Suprapubic skin (tissue), 4 donors: ENCODE results near the gene DNAJC1. TPM values are rescaled to one million over a fixed set of nuclear protein-coding genes. Genes with fewer than 3 reads are reported as not detected.

Experiments
- DNase-seq, 2 donors: peaks; one replicate each; pipeline ENCODE4 v3.0.0-alpha.2; 2019; ENCODE audit warnings: low spot score in 2 of 2
- H3K27ac ChIP-seq: fragments of 200-600 bp; sonication (generic); one replicate; pipeline ENCODE4 v1.5.1; 2019
- H3K27me3 ChIP-seq: fragments of 200-600 bp; sonication (generic); one replicate; pipeline ENCODE4 v1.5.1; 2019
- H3K36me3 ChIP-seq: fragments of 200-600 bp; sonication (generic); one replicate; pipeline ENCODE4 v1.5.1; 2019
- H3K4me1 ChIP-seq: fragments of 200-600 bp; sonication (generic); one replicate; pipeline ENCODE4 v1.5.1; 2019
- H3K4me3 ChIP-seq: fragments of 200-600 bp; sonication (generic); one replicate; pipeline ENCODE4 v1.5.1; 2019; ENCODE audit warnings: mild to moderate bottlenecking
- H3K9me3 ChIP-seq: fragments of 200-600 bp; sonication (generic); one replicate; pipeline ENCODE4 v1.5.1; 2019
- CTCF ChIP-seq, 2 donors: fragments of 200-600 bp in 1 of 2; fragments of 450-650 bp in 1 of 2; sonication (generic) in 1 of 2; IDR thresholded peaks; one replicate each; pipeline ENCODE4 v1.5.1; 2016 to 2019; ENCODE audit warnings: antibody characterized with exemption in 2 of 2, mild to moderate bottlenecking in 1 of 2, moderate library complexity in 1 of 2
- EP300 ChIP-seq: sonication (generic); formaldehyde crosslinking; IDR thresholded peaks from one replicate; pipeline ENCODE4 v1.6.1; 2017; ENCODE audit warnings: antibody characterized with exemption
- POLR2A ChIP-seq, 2 donors: fragments of 450-650 bp; IDR thresholded peaks; one replicate each; pipeline ENCODE4 v1.6.1; 2017; ENCODE audit warnings: antibody characterized with exemption in 2 of 2, mild to moderate bottlenecking in 2 of 2, moderate library complexity in 2 of 2
- POLR2AphosphoS5 ChIP-seq, 3 donors: sonication (generic); formaldehyde crosslinking; IDR thresholded peaks; one replicate each; pipeline ENCODE4 v1.6.1; 2017; ENCODE audit warnings: antibody characterized with exemption in 3 of 3
- WGBS: methylation state at CpG from one replicate; pipeline ENCODE4 v1.1.5; 2018; 5-methylcytosine and 5-hydroxymethylcytosine counted together
- total RNA-seq, 4 donors: library from RNA; depleted of rRNA; stranded (reverse); fragments of >200 nt; gene quantifications; one replicate each; pipeline ENCODE4 v1.1.0, GENCODE V29; 2016

DNAJC1 gene
- total RNA-seq, 4 donors from 2014 or later = 30.6 to 70.0 (median 61.0) TPM

- no peak for TF ChIP-seq POLR2AphosphoS5 (IDR thresholded peaks at IDR 0.05)
- no peak for TF ChIP-seq CTCF (IDR thresholded peaks at IDR 0.05)
- H3K4me3 ChIP-seq = no peak overlapping the region
- 94% methylated on average over 1 of the region's 1 CpG for WGBS
- H3K27me3 ChIP-seq = no peaks in the 10 kb centered on the region
- no peak for DNase-seq
- H3K36me3 ChIP-seq = no peaks in the 10 kb centered on the region
- no peaks in the 10 kb centered on the region for H3K4me1 ChIP-seq
- H3K9me3 ChIP-seq = no peaks in the 10 kb centered on the region
- H3K27ac ChIP-seq = no peak overlapping the region
Measured at GRCh38 chr10:21776883-21777282, 226.6 kb downstream of the DNAJC1 start.

- H3K27ac ChIP-seq = no peak overlapping the region
- H3K9me3 ChIP-seq = no peaks in the 10 kb centered on the region
- H3K27me3 ChIP-seq = no peaks in the 10 kb centered on the region
- 95% methylated on average over 4 of the region's 4 CpGs for WGBS
- no peak for DNase-seq
- TF ChIP-seq POLR2A (IDR thresholded peaks at IDR 0.05) (no peak), POLR2AphosphoS5 (IDR thresholded peaks at IDR 0.05) (no peak), CTCF (IDR thresholded peaks at IDR 0.05) (no peak), EP300 (no peak)
- no peak overlapping the region for H3K4me3 ChIP-seq
- no peaks in the 10 kb centered on the region for H3K4me1 ChIP-seq
- no peaks in the 10 kb centered on the region for H3K36me3 ChIP-seq
Measured at GRCh38 chr10:21771219-21771618, 232.3 kb downstream of the DNAJC1 start.

- WGBS = 97% methylated on average over 3 of the region's 3 CpGs
- no peak overlapping the region for H3K4me3 ChIP-seq
- no peaks in the 10 kb centered on the region for H3K4me1 ChIP-seq
- no peaks in the 10 kb centered on the region for H3K9me3 ChIP-seq
- peaks cover 6% of the 10 kb centered on the region for H3K36me3 ChIP-seq
- no peak for DNase-seq
- H3K27me3 ChIP-seq = no peaks in the 10 kb centered on the region
- no peak overlapping the region for H3K27ac ChIP-seq
- TF ChIP-seq EP300 = no peak
- TF ChIP-seq POLR2A (IDR thresholded peaks at IDR 0.05) = no peak
- no peak for TF ChIP-seq POLR2AphosphoS5 (IDR thresholded peaks at IDR 0.05)
- no peak for TF ChIP-seq CTCF (IDR thresholded peaks at IDR 0.05)
Measured at GRCh38 chr10:21769041-21769440, 234.5 kb downstream of the DNAJC1 start.

- no peak overlapping the region for H3K4me3 ChIP-seq
- no peak overlapping the region for H3K27ac ChIP-seq
- no peak for DNase-seq
- no peaks in the 10 kb centered on the region for H3K4me1 ChIP-seq
- H3K9me3 ChIP-seq = no peaks in the 10 kb centered on the region
- no peaks in the 10 kb centered on the region for H3K27me3 ChIP-seq
- TF ChIP-seq CTCF (IDR thresholded peaks at IDR 0.05) (no peak), POLR2A (IDR thresholded peaks at IDR 0.05) (no peak), EP300 (no peak)
- 86% methylated on average over 5 of the region's 5 CpGs for WGBS
- H3K36me3 ChIP-seq = peaks cover 6% of the 10 kb centered on the region
Measured at GRCh38 chr10:21764466-21765189, 238.9 kb downstream of the DNAJC1 start.

- no peak overlapping the region for H3K27ac ChIP-seq
- WGBS = 100% methylated on average over 2 of the region's 2 CpGs
- no peak for DNase-seq
- H3K27me3 ChIP-seq = no peaks in the 10 kb centered on the region
- H3K9me3 ChIP-seq = no peaks in the 10 kb centered on the region
- TF ChIP-seq POLR2A (IDR thresholded peaks at IDR 0.05) = no peak
- no peak for TF ChIP-seq EP300
- TF ChIP-seq CTCF (IDR thresholded peaks at IDR 0.05) = no peak
- no peak for TF ChIP-seq POLR2AphosphoS5 (IDR thresholded peaks at IDR 0.05)
- H3K4me3 ChIP-seq = no peak overlapping the region
- H3K36me3 ChIP-seq = peaks cover 16% of the 10 kb centered on the region
- no peaks in the 10 kb centered on the region for H3K4me1 ChIP-seq
Measured at GRCh38 chr10:21760332-21760731, 243.2 kb downstream of the DNAJC1 start.
